ENCODE data around the gene TP53I13. TPM values are rescaled to one million over a fixed set of nuclear protein-coding genes. Genes with fewer than 3 reads are reported as not detected.

TP53I13 gene
- total and polyA plus RNA-seq, 7 experiments from 2014 or later, result 19.3 to 87.5 (median 61.7) TPM

DNA sequence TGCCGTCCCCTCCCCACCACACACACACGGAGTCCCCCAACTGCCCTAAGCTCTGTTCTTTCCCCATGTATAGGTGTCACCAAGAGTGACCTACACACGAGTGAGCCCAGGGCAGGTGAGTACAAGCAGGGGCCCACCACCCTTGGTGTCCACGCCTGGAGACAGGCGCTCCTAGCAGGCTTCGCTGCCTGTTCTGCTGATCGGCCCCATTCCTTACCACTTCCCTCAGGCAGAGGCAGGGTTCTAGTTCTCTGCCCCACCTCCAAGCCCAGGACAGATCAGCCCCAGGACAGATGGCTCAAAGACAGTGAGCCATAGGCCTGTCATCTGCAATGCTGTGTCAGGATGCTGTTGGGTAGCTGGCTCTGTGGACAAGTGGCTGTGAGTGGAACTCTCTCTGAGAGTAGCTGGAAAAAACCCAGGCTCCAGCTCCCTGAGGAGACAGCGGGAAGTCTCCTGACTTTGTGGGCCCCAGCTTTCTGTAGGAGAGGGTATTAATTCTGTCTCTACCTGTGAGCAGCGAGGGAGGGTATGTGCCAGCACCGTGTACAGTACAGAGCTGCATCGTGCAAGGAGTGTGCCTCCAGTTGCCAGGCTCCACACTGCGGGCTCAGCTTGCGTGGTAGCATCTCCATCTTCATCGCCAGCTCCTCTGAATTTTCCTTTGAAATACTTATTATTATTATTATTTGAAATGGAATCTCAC is 897 bp downstream of the TP53I13 start:
- DNase-seq (no peak), ATAC-seq (no peak)
- H3K9me3 Mint-ChIP-seq, result peaks cover 0 to 3% (median 0%) of the 10 kb centered on the region in 11 donors
- Histone ChIP-seq H3K4me3 (ENCODE audit: low read length) (peak overlapping the region; percentile 66), H3K27me3 (ENCODE audit: control insufficient read depth in 2 of 2, insufficient read depth in 2 of 2, low read length in 2 of 2) (no peaks in the 10 kb centered on the region), H3K4me1 (ENCODE audit: control insufficient read depth in 2 of 2, insufficient read depth in 2 of 2, low read length in 2 of 2) (peaks cover 12 to 23% of the 10 kb centered on the region in 2 donors), H3K36me3 (ENCODE audit: control insufficient read depth in 2 of 3, insufficient read depth in 3 of 3, low read length in 3 of 3) (peaks cover 0 to 18% (median 4%) of the 10 kb centered on the region in 3 experiments), H3K27ac (ENCODE audit: low read depth, low read length) (peak overlapping the region; percentile 68), H3K9me3 (ENCODE audit: control insufficient read depth in 2 of 3, low read length in 3 of 3) (no peaks in the 10 kb centered on the region)
- CTCF ChIA-PET, result interaction anchor here (0.5 to 2.9 kb wide), 9 partner anchors 8 to 170 kb away, joined by 3 to 12 read pairs (median 4); partner anchors contain the start of gene ANKRD13B
- POLR2A ChIA-PET, result interaction anchor here (0.9 to 6.0 kb wide), 7 partner anchors 8 to 360 kb away, joined by 3 to 59 read pairs (median 4); partner anchors contain the start of gene SSH2
- H3K4me3 Mint-ChIP-seq, result peak overlapping the region; percentile 84 to 99 (median 90)
- H3K36me3 Mint-ChIP-seq, result peaks cover 0 to 4% (median 0%) of the 10 kb centered on the region in 5 donors
- H3K27ac Mint-ChIP-seq, result peak overlapping the region in 8 of 9 donors; percentile 67 to 90 (median 83)
- intact Hi-C loops (cut with micrococcal nuclease), result loop anchor here (2.0 to 10.0 kb wide), 6 partner anchors 191 to 922 kb away; partner anchors contain the start of genes PHF12 (in 2 of the 2), BLTP2 (in 1 of the 2), NUFIP2 (in 1 of the 2) and SSH2 (in 1 of the 2)
- H3K4me1 Mint-ChIP-seq, result peaks cover 24 to 36% (median 25%) of the 10 kb centered on the region in 7 donors
- no peaks in the 10 kb centered on the region for H3K27me3 Mint-ChIP-seq

DNA sequence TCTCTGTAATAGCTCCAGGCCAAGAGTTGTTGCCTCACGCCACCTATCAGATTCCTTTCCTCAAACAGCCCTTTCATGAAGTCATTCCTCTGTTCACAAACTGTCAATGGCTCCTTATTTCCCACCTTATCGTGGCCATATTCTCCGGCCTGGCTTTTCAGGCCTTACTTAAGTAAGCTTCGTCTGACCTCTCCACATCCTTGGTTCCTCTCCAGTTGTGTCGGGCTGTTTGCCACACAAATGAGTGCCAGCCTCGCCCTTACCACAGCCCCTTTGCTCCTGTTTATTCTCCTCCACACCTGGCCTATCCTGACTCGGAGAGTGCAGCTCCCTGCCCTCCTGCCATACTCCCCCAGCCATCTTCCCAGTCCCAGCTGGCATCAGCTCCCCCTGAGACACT is 2.0 kb downstream of the TP53I13 start:
- H3K4me1 ChIP-seq (ENCODE audit: control insufficient read depth in 2 of 2, insufficient read depth in 2 of 2, low read length in 2 of 2), result peaks cover 9 to 12% of the 10 kb centered on the region in 2 donors
- intact Hi-C loops (cut with micrococcal nuclease), result no loop called here
- no peaks in the 10 kb centered on the region for H3K27me3 Mint-ChIP-seq
- peaks cover 0 to 3% (median 0%) of the 10 kb centered on the region in 11 donors for H3K9me3 Mint-ChIP-seq
- H3K36me3 Mint-ChIP-seq, result peaks cover 0 to 8% (median 0%) of the 10 kb centered on the region in 5 donors
- H3K27ac ChIP-seq (ENCODE audit: low read depth, low read length), result no peak overlapping the region
- CTCF ChIA-PET, result interaction anchor here (1.2 to 2.9 kb wide), 4 partner anchors 10 to 47 kb away, joined by 3 to 12 read pairs (median 8); no protein-coding TSS in a partner anchor
- POLR2A ChIA-PET, result interaction anchor here (0.6 to 6.0 kb wide), 3 partner anchors 9 to 908 kb away, joined by 3 to 59 read pairs (median 4); no protein-coding TSS in a partner anchor
- H3K36me3 ChIP-seq (ENCODE audit: control insufficient read depth in 2 of 3, insufficient read depth in 3 of 3, low read length in 3 of 3), result peaks cover 0 to 30% (median 4%) of the 10 kb centered on the region in 3 experiments
- H3K4me1 Mint-ChIP-seq, result peaks cover 23 to 28% (median 24%) of the 10 kb centered on the region in 7 donors
- H3K27ac Mint-ChIP-seq, result peak overlapping the region in 8 of 9 donors; percentile 12 to 79 (median 52)
- no peaks in the 10 kb centered on the region for H3K9me3 ChIP-seq (ENCODE audit: control insufficient read depth in 2 of 3, low read length in 3 of 3)
- no peaks in the 10 kb centered on the region for H3K27me3 ChIP-seq (ENCODE audit: control insufficient read depth in 2 of 2, insufficient read depth in 2 of 2, low read length in 2 of 2)
- DNase-seq, result no peak
- ATAC-seq, result no peak
- no peak overlapping the region for H3K4me3 ChIP-seq (ENCODE audit: low read length)
- H3K4me3 Mint-ChIP-seq, result peak overlapping the region; percentile 17 to 65 (median 42)

DNA sequence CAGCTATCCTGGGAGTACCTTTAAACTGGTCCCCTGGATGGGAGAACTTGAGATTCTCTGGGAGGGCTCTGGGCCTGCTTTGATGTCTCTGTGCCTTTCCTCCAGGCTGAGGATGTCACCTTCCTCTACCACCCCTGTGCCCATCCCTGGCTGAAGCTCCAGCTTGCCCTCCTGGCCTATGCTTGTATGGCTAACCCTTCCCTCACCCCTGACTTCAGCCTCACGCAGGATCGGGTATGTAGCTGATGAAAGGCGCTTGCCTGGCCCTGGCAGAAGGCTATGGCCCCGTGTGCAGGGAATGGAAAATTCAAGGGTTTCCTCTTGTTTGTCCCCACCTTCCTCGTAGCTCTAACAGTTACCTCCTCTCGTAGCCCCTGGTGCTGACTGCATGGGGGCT is 3.0 kb downstream of the TP53I13 start:
- ATAC-seq, result no peak
- Mint-ChIP-seq H3K27me3 (no peaks in the 10 kb centered on the region), H3K9me3 (peaks cover 0 to 3% (median 0%) of the 10 kb centered on the region in 11 donors), H3K4me1 (peaks cover 17 to 21% (median 17%) of the 10 kb centered on the region in 7 donors), H3K27ac (peak overlapping the region in 1 of 9 donors; percentile 59), H3K4me3 (no peak overlapping the region), H3K36me3 (peaks cover 0 to 8% (median 0%) of the 10 kb centered on the region in 5 donors)
- ChIA-PET CTCF (interaction anchor here (0.6 to 2.9 kb wide), 3 partner anchors 8 to 19 kb away, joined by 3 to 12 read pairs (median 6); no protein-coding TSS in a partner anchor), POLR2A (interaction anchor here (6.0 kb wide), 1 partner anchor 44 kb away, joined by 59 read pairs; no protein-coding TSS in a partner anchor)
- DNase-seq, result no peak
- H3K27me3 ChIP-seq (ENCODE audit: control insufficient read depth in 2 of 2, insufficient read depth in 2 of 2, low read length in 2 of 2), result no peaks in the 10 kb centered on the region
- intact Hi-C loops (cut with micrococcal nuclease), result no loop called here
- H3K4me1 ChIP-seq (ENCODE audit: control insufficient read depth in 2 of 2, insufficient read depth in 2 of 2, low read length in 2 of 2), result peaks cover 3 to 7% of the 10 kb centered on the region in 2 donors
- no peak overlapping the region for H3K4me3 ChIP-seq (ENCODE audit: low read length)
- peaks cover 0 to 39% (median 4%) of the 10 kb centered on the region in 3 experiments for H3K36me3 ChIP-seq (ENCODE audit: control insufficient read depth in 2 of 3, insufficient read depth in 3 of 3, low read length in 3 of 3)
- no peaks in the 10 kb centered on the region for H3K9me3 ChIP-seq (ENCODE audit: control insufficient read depth in 2 of 3, low read length in 3 of 3)
- no peak overlapping the region for H3K27ac ChIP-seq (ENCODE audit: low read depth, low read length)

DNA sequence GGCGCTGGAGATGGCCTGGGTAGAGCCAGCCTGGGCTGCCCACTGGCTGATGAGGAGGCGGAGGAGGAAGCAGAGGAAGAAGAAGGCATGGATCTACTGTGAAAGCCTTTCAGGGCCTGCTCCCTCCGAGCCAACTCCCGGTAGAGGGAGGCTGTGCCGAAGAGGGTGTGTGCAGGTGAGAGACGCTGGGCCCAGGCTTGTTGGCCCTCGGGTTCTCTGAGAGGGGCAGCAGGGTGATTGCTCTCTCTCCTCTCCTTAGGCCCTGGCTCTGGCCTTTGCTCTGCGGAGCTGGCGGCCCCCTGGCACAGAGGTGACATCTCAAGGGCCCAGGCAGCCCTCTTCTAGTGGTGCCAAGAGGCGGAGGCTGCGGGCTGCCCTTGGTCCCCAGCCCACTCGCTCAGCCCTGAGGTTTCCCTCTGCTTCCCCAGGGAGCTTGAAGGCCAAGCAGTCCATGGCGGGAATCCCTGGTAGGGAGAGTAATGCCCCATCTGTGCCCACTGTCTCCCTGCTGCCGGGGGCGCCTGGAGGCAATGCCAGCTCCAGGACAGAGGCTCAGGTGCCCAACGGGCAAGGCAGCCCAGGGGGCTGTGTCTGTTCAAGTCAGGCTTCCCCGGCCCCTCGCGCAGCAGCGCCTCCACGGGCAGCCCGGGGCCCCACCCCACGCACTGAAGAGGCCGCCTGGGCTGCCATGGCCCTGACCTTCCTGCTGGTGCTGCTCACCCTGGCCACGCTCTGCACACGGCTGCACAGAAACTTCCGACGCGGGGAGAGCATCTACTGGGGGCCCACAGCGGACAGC is 3.6 kb downstream of the TP53I13 start:
- ATAC-seq (no peak), DNase-seq (peak in 1 of 9 donors; percentile 19)
- no peaks in the 10 kb centered on the region for H3K9me3 ChIP-seq (ENCODE audit: control insufficient read depth in 2 of 3, low read length in 3 of 3)
- no peaks in the 10 kb centered on the region for H3K27me3 Mint-ChIP-seq
- no peak overlapping the region for H3K27ac Mint-ChIP-seq
- H3K27me3 ChIP-seq (ENCODE audit: control insufficient read depth in 2 of 2, insufficient read depth in 2 of 2, low read length in 2 of 2), result no peaks in the 10 kb centered on the region
- H3K36me3 ChIP-seq (ENCODE audit: control insufficient read depth in 2 of 3, insufficient read depth in 3 of 3, low read length in 3 of 3), result peaks cover 0 to 45% (median 4%) of the 10 kb centered on the region in 3 experiments
- ChIA-PET POLR2A (interaction anchor here (0.6 to 1.2 kb wide), 3 partner anchors 10 to 359 kb away, joined by 3 to 5 read pairs (median 3); no protein-coding TSS in a partner anchor), CTCF (interaction anchor here (0.8 to 1.7 kb wide), 2 partner anchors 188 to 203 kb away, joined by 3 to 9 read pairs; no protein-coding TSS in a partner anchor)
- peaks cover 0 to 8% (median 0%) of the 10 kb centered on the region in 5 donors for H3K36me3 Mint-ChIP-seq
- peaks cover 17 to 21% (median 17%) of the 10 kb centered on the region in 7 donors for H3K4me1 Mint-ChIP-seq
- no peak overlapping the region for H3K27ac ChIP-seq (ENCODE audit: low read depth, low read length)
- peaks cover 3 to 7% of the 10 kb centered on the region in 2 donors for H3K4me1 ChIP-seq (ENCODE audit: control insufficient read depth in 2 of 2, insufficient read depth in 2 of 2, low read length in 2 of 2)
- intact Hi-C loops (cut with micrococcal nuclease), result no loop called here
- H3K4me3 ChIP-seq (ENCODE audit: low read length), result no peak overlapping the region
- no peak overlapping the region for H3K4me3 Mint-ChIP-seq
- H3K9me3 Mint-ChIP-seq, result peaks cover 0 to 3% (median 0%) of the 10 kb centered on the region in 11 donors

DNA sequence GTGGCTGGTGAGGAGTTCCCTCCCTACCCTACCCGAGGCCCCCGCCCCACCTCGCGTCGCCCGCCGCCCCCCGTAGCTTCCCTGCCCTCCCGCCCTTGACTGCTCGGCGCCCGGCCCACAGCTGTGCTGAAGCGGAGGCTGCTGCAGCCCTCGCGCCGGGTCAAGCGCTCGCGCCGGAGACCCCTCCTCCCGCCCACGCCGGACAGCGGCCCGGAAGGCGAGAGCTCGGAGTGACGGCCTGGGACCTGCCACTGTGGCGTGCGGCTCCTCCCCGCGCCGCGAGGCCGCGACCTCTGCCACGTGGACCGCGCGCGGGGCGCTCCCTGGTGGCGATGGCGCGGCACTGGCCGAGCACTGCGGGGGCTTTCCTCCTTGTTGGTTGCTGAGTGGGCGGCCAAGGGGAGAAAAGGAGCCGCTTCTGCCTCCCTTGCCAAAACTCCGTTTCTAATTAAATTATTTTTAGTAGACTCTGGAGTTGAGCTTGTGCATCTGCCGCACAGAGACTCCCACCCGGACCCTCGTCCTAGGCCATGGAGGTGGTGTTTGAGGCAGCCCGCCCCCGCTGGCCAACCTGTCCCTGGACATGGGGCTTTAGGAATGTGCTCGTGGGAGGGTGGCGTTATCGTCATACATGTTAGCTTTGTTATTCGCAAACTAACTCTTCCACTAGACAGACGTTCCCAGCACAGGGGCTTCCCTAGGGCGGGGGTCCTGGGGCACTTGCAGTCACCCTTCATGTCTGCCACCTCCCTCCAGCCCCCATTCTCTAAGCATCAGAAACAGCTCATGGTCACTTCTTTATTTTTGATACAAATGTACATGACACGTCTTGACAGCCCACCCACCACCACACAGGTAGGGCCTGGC is 4.4 kb downstream of the TP53I13 start:
- Mint-ChIP-seq H3K27ac (no peak overlapping the region), H3K9me3 (peaks cover 0 to 3% (median 0%) of the 10 kb centered on the region in 11 donors), H3K27me3 (no peaks in the 10 kb centered on the region), H3K36me3 (peaks cover 0 to 8% (median 0%) of the 10 kb centered on the region in 5 donors), H3K4me3 (peak overlapping the region in 1 of 10 donors; percentile 6), H3K4me1 (peaks cover 17 to 21% (median 17%) of the 10 kb centered on the region in 7 donors)
- Histone ChIP-seq H3K27me3 (ENCODE audit: control insufficient read depth in 2 of 2, insufficient read depth in 2 of 2, low read length in 2 of 2) (no peaks in the 10 kb centered on the region), H3K36me3 (ENCODE audit: control insufficient read depth in 2 of 3, insufficient read depth in 3 of 3, low read length in 3 of 3) (peaks cover 0 to 54% (median 4%) of the 10 kb centered on the region in 3 experiments), H3K27ac (ENCODE audit: low read depth, low read length) (no peak overlapping the region), H3K9me3 (ENCODE audit: control insufficient read depth in 2 of 3, low read length in 3 of 3) (no peaks in the 10 kb centered on the region), H3K4me1 (ENCODE audit: control insufficient read depth in 2 of 2, insufficient read depth in 2 of 2, low read length in 2 of 2) (peaks cover 3 to 7% of the 10 kb centered on the region in 2 donors), H3K4me3 (ENCODE audit: low read length) (no peak overlapping the region)
- POLR2A ChIA-PET, result interaction anchor here (0.6 to 1.8 kb wide), 4 partner anchors 9 to 358 kb away, joined by 3 to 5 read pairs (median 3); no protein-coding TSS in a partner anchor
- intact Hi-C loops (cut with micrococcal nuclease), result no loop called here
- DNase-seq (peak in 5 of 9 donors; percentile 43 to 69 (median 47)), ATAC-seq (peak; percentile 32)
- CTCF ChIA-PET, result interaction anchor here (0.8 to 1.7 kb wide), 3 partner anchors 20 to 203 kb away, joined by 3 to 9 read pairs (median 4); partner anchors contain the start of gene ANKRD13B

All from naive thymus-derived CD4-positive, alpha-beta T cell (primary cell).